HG03460 (cell line): ENCODE measurements around the gene PPP1R16B.
"Not testable (repeated sequence)": the region's sequence is repeated elsewhere in the genome, so short reads cannot be mapped to it uniquely, and the experiment has no call there.

Experiments
- ATAC-seq: cut with Tn5 transposase; IDR thresholded peaks from one replicate; pipeline ENCODE4 v1.9.1; 2021; ENCODE audit not compliant: unreplicated experiment

PPP1R16B gene

DNA sequence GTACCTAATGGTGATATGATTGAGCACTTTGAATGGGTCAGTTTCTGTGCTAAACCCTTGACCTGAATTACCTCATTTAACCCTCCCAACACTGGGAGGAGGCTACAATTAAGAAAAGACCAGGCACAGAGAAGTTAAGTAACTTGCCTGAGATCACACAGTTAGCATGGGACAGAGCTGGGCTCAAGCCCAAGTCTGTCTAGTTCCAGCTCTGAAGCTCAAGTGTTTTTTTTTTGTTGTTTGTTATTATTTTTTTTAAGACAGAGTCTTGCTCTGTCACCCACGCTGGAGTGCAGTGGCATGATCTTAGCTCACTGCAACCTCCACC lies 124.7 kb downstream of the PPP1R16B start:
- no peak for ATAC-seq

DNA sequence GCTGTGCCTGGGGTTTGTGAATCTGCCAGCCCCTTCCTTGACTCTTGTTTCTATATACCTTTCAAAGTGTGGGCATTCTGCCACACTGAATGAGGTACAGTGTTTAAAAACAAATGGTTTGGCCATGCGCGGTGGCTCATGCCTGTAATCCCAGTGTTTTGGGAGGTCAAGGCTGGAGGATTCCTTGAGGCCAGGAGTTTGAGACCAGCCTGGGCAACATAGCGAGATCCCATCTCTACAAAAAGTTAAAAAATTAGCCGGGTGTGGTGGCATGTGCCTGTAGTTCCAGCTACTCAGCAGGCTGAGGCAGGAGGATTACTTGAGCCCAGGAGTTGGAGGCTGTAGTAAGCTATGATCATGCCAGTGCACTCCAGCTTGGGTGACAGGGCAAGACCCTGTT lies 126.5 kb downstream of the PPP1R16B start:
- ATAC-seq: no peak

DNA sequence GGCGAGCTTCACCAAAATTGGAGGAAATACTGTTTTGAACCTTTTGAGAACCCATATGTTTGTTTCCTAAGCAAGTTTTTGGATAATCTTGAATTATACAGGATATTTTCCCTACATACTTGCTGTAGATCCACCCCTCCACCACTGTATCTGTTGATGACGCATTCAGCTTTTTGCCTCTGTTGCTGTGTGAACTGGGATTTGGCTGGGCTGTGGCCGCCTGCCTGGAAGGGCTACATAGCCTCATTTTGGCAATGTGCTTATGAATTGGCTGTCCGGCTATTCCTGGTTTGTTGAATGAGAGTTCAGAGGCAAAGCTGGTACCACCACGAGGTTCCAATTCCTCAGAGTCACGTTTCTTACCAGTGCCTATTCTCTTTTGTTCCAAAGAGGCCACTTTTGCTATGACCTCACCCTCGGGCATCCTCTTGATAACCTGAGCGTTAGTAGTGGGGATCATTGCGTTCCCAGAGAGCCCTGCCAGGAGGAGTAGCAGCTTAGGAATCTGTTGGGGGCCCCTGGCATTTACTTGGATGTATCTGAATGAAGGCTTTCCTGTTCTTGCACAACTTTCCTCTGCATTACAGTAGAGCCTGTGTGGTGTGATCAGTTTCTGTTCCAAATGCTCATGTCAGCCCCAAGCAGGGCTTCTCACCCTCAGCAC lies 127.1 kb downstream of the PPP1R16B start:
- ATAC-seq: no peak

DNA sequence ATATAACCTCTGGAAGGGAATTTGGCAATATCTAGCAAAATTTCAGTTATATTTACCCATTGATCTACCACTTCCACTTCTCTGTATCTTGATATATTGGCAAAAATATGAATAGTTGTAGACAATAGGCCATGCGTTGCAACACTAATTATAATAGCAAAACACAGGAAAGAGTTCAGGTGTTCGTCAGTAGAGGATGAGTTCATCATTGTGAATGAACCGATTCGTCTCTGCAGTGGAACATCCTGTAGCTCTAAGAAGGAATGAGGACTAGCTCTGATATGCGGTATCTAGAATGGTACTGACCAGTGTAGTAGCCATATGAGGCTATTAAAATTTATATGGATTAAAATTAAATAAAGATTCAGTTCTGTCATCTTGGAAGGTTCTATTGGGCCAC lies 129.0 kb downstream of the PPP1R16B start:
- no peak for ATAC-seq

DNA sequence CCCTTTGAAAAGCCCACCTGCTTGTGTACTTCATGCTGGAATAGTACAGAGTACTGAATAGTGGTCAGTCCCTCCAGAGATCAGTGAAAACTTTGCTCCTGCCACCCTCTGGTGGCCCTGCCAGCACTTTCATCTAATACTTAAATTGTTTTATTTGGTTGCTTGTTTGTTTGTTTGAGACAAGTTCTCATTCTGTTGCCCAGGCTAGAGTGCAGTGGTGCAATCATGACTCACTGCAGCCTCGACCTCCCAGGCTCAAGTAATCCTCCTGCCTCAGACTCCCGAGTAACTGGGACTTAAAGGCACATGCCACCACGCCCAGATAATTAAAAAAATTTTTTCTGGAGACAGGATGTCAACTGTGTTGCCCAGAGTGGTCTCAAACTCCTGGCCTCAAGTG lies 129.8 kb downstream of the PPP1R16B start:
- no peak for ATAC-seq

DNA sequence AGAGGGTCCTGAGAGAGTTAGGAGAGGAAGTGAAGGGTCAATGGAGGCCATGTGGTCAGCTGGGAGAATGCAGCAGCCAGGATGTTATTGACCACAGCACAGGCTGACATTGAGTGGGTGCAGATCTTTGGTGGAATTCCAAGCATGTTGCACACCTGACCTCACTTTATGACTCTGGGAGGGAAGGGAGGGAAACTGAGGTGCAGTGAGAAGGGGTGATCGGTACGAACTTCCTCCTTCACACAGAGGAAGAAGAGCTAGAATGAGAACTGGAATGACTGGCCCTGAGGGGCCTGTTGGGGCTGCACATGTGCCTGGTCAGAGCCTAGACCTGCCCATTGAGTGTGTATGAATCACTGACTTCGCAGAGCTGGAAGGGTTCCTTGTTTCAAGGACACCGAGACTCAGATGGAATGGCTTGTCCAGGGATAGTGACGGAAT lies 130.5 kb downstream of the PPP1R16B start:
- no peak for ATAC-seq

DNA sequence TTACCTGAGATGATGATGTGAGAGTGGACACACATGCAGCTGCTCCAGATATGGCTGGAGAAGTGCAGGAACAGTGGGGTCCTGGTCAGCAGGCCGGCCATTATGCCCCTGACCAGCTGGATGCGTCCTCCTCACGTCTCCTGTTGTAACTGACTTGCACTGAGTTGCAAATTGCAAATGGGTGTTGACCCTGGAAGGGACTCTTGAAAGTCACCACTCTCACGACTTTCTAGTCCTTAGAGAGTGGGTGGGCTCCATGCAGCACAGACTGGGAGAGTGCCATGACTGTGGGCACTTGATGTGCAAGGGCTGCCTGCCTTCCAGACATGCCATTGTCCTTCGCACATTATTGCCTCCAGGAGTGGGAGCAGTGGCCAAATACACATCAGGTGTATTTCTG lies 131.5 kb downstream of the PPP1R16B start:
- no peak for ATAC-seq

DNA sequence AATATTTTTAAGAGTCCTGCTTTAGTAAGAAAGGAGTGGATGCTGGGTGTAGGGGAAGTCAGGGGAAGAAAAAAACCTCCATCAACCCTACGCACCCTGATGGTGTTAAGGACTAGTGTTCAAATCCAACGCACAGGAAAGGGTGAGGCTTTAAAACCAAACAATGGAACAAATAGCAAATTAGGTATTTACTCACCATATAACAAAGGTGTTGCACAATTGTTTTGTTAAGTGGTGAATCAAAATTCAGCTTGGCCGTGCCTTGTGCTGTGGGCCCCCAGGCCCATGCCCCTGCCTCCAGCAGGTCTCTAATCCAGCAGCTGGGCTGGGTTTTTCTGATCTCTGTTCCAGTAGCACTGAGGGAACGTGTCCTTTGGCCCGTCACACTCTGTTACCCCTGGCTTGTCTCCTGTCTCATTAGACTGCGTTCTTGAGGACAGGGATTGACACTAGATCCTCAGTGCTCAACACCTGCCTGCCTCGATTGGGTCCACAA lies 132.5 kb downstream of the PPP1R16B start:
- no peak for ATAC-seq

DNA sequence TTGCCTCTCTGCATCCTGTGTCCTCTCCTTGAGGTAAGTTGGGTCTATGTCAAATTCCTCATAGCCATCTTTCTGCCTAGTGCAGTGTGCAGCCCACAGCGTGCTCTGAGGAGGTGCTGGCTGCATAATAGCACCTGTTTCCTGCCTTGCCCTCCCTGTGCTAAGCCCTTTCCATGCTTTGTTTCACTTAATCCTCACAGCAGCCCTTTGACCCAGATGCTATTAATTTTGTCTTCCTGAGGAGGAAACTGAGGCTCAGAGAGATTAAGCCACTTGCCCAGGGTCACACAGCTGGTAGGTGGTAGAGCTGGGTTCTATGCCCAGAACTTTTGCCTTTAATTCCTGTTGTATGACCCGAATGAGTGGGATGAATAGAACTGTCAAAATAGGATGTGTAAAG lies 134.2 kb downstream of the PPP1R16B start:
- ATAC-seq: no peak

DNA sequence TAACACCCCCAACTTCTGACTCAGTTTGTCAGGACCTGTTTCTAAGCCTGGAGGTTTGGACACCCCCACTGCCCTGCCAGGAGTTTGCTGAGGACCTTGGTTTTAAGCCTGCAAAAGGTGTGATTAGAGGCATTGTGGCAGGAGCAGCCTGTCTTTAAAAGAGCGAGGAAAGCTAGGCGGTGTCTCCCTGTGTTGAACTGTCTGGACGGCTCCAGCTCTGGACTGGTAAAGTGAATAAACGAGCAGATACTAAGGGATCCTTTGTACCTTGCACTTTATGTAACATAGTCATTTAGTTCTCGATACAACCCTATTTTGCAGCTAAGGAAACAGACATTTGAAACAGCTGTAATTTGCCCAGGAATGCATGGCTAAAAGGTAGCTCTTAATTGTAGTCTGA lies 135.1 kb downstream of the PPP1R16B start:
- ATAC-seq: no peak

DNA sequence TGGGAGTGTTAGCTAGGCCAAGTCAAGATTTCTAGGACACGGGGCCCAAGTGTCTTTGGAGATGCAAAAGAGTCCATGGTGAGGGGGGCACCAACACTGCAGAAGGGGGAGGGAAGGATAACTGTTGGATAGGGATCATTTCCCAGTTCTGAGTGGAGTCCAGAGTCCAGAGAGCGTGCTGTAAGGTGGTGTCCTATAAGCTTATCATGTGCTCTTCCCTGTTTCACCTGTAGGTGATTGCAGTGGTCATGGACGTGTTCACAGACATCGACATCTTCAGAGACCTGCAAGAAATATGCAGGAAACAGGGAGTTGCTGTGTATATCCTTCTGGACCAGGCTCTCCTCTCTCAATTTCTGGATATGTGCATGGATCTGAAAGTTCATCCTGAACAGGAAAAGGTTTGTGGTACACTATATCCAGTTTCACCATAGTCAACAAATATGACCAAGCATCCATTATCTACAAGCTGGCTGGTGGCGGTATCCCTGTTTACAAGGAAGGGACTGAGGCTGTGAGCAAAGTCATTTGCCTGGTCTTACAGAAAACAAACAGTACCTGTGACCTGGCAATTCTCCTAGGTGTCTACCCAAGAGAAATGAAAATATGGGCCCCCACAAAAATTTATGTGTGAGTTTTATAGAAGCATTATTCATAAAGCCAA lies 136.4 kb downstream of the PPP1R16B start:
- no peak for ATAC-seq

DNA sequence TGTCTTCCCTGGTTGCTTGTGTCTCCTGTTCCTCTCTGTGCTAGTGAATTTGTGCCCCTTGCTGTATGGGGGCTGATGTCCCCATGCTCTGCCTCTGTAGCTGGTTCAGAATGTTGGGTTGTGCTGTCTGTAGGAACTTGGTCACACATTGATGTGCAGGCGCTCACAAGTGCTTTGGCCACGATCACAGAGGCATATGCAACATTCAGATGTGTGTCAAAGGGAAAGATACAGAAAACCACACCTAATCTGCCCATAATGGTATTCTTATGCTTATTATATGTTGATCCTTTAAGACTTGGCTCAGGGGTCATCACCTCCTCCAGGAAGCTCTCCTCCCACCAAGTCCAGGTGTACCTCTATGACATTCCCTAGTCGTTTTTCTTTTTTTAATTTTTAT lies 139.5 kb downstream of the PPP1R16B start:
- no peak for ATAC-seq

DNA sequence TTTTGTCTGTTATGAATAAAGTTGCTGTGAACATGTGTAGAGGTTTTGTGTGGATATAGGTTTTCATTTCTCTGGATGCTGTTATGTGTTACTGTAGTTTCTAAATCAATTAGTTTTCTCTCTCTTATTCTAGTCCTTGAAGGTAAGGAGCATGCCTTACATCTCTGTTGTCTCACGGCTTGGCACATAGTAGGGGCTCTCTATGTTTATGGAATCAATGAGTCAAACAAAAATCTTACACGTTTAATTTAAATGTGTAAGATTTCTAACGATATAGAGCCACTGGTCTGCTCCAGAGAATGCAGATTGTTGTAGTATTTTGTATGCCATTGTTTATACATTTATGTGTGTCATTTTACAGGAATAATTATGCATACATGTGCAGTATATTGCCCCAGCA lies 141.3 kb downstream of the PPP1R16B start:
- no peak for ATAC-seq

DNA sequence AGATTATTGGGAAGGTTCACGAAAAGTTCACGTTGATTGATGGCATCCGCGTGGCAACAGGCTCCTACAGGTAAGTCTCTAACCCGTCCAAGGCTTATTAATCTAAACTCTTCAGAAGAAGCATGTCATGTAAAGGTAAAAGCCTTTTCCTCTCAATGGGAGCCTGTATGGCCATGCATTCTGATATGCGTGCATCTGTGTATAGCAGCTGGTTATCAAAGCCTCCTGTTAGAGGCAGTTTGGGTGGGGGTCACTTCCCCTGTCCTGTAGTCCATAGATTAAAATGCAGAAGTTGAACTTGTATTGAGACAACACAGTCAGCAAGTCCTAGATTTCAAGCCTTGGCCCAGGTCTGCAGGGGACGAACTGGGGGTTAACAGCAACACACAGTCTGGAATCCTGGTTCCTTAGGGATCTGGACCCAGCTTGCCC lies 142.4 kb downstream of the PPP1R16B start:
- ATAC-seq: no peak

DNA sequence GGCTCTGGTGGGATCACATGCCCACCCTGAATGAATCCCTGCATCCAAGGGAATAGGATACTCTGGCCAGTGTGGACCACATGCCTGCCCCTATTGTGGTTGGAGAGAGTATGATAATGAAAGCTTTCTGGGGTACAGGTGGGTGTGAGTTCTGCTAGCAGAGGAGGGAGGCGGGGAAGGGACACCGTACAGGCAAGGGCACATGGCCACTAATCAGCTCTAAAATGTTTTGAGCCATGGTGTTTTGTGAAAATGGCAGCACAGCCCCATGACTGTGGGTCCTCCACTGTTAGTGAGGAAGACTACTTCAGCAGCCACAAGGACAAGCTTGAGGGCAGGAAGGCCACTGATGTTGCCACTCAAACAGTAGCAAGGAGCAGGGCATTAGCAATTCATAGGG lies 144.8 kb downstream of the PPP1R16B start:
- ATAC-seq: no peak

DNA sequence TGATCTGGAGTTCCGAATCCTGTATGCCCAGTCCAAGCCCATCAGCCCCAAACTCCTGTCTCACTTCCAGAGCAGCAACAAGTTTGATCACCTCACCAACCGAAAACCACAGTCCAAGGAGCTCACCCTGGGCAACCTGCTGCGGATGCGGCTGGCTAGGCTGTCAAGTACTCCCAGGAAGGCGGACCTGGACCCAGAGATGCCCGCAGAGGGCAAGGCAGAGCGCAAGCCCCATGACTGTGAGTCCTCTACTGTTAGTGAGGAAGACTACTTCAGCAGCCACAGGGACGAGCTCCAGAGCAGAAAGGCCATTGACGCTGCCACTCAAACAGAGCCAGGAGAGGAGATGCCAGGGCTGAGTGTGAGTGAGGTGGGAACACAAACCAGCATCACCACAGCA lies 146.1 kb downstream of the PPP1R16B start:
- no peak for ATAC-seq

DNA sequence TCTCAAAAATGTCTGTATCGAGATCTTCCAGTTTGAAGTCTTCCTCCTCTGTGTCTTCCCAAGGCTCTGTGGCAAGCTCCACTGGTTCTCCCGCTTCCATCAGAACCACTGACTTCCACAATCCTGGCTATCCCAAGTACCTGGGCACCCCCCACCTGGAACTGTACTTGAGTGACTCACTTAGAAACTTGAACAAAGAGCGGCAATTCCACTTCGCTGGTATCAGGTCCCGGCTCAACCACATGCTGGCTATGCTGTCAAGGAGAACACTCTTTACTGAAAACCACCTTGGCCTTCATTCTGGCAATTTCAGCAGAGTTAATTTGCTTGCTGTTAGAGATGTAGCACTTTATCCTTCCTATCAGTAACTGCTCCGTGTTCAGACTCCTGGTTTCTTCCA lies 146.7 kb downstream of the PPP1R16B start:
- no peak for ATAC-seq

DNA sequence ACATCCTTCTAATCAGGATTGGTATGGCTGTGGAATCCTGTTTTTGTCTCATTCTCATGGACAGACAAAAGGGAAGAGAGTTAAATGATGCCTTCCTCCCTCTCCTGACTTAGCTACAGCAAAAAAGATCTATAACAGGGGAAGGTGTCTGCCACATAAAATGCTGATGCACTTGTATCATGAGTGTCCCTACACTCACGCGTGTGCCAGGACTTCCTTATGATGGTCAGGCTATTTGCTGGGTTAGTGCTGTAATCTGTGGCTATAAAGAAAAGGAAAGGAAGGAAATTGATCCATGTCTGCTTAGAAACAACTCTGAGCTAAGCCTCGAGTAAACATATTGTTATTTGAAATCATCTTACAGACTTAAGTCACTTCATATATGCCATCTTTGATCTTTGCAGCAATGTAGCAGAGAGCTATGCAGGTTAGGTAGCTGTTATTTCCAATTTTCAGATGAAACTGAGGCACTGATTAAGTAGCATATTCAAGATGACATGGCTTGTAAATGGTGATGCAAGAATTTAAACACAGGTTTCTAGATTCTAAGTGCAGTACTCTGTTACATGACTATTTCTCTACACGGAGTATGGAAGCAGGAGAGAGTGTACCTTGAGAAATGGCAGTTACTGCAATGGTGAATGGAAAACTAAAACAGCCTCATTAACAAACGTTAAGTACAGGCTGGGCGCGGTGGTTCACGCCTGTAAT lies 148.3 kb downstream of the PPP1R16B start:
- ATAC-seq: no peak

DNA sequence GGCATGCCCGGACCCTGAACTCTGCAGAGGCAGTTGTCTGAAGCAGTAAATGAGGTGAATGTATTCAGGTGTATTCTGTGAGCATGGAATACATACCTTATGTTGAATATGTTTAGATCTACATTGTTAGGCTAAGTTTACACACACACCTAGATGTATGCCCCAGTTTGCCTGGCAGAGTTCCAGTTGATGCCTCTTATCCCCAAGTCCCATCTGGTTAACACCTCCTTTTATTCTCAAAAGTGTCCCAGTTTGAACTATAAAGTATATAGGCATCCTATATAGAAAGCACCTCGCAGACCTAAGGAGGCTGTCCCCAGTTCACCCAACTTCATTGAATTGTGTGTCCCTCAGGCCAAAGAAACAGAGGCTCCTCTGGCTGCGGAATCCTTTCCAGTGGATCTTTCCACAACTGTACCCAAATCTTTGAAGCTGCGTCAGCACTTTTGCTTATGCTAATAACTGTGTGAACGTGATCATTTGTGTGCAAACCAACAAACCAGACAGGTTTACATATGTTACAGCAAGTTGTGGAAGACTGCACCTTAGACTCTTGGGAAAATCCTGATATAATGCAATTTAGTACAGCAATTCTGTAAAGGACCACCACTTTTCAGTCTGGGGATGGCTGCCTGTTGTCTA lies 151.9 kb downstream of the PPP1R16B start:
- no peak for ATAC-seq

DNA sequence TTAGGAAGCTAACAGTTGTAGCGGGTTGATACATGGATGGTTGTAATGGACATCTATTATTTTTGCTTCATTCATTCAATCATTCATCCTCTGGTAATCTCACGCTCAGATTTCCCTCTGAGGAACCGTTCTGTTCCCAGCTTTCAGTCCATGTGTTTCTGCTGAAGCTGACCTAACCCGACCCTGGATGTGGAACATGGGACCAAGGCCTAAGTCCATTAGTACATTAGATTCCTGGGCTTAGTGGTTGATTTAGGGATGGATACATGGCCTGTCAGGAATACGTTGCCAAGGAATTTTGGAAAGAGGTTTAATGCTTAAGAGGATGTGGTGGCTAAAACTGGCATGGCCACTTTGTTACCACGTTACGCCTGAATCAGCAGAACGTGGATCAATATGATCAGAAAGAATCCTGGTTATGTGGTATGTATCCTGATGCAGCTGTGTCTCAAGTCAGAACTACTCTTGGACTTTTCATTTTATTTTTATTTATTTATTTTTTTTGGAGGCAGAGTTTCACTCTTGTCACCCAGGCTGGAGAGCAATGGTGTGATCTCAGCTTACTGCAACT lies 152.5 kb downstream of the PPP1R16B start:
- ATAC-seq: no peak

DNA sequence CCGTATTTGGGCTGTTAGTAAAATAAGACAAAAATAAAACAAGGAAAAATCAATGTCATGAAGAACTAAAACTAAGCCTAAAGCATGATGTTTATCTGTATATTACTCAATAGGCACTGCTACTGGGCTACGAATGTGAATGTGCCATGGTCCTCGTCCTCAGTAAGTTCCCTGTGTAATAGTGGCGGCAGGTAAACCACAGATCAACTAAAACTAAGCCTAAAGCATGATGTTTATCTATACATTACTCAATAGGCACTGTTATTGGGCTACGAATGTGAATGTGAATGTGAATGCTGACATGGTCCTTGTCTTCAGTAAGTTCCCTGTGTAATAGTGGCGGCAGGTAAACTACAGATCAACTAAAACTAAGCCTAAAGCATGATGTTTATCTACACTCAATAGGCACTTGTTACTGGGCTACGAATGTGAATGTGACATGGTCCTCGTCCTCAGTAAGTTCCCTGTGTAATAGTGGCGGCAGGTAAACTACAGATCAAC lies 154.7 kb downstream of the PPP1R16B start:
- not testable (repeated sequence) for ATAC-seq
